Measurements from ENCODE around the gene SKI. TPM values are rescaled to one million over a fixed set of nuclear protein-coding genes. Genes with fewer than 3 reads are reported as not detected.

SKI gene
- total and polyA plus RNA-seq, 2 of the 4 experiments (the other 2 are of a cell fraction): 2.3 to 20.1 TPM

DNA sequence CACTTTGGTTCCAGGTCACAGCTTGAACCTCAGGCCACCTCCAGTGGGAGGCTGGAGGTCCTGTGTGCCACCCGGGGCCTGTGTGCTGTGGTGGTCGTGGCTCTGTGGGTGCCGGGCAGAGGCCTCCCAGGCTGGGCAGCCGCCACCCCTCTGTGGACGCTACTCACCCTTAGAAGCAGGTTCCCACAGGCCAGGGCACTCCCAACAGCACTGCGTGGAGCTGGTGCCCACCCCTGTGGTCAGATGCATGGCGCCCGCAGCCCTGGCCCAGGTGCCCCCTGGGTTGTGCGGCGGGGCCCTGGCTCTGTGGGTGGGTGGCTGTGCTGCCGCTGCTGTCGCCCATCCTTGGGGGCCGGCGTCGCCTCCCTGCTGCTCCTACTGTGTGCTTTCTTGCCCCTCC is 39.7 kb downstream of the SKI start:
- Histone ChIP-seq H3K27me3 (ENCODE audit: control insufficient read depth, insufficient read depth, low read length) (no peaks in the 10 kb centered on the region), H3K14ac (replicated peaks; ENCODE audit: low read depth, low read length) (no peak overlapping the region), H2BK5ac (ENCODE audit: low read depth, low read length, poor library complexity, severe bottlenecking) (no peak overlapping the region), H3K27ac (ENCODE audit: insufficient read depth, low read length) (no peak overlapping the region), H3K4me1 (ENCODE audit: control insufficient read depth, insufficient read depth, low read length) (peaks cover 26% of the 10 kb centered on the region), H3K79me1 (ENCODE audit: low read depth in 1 of 2, low read length in 2 of 2) (peaks cover 0 to 72% of the 10 kb centered on the region in 2 experiments; a peak in 2 of 4 replicates), H2BK120ac (ENCODE audit: low read depth, low read length) (no peak overlapping the region), H3K36me3 (ENCODE audit: control insufficient read depth, insufficient read depth, low read length) (no peaks in the 10 kb centered on the region), H2BK20ac (ENCODE audit: low read depth, low read length) (no peak overlapping the region), H3K9me1 (ENCODE audit: insufficient read depth, low read length) (peaks cover 39% of the 10 kb centered on the region), H3K4me3 (ENCODE audit: insufficient read depth, low read depth, low read length) (no peak overlapping the region), H3K4me2 (ENCODE audit: low read depth, low read length) (no peak overlapping the region), H2BK15ac (ENCODE audit: low read depth, low read length) (no peak overlapping the region), H2AFZ (replicated peaks; ENCODE audit: low read length, poor library complexity) (no peak overlapping the region), H3K18ac (ENCODE audit: low read depth, low read length) (no peak overlapping the region), H3K56ac (ENCODE audit: extremely low read depth, insufficient read depth, low read length) (no peak overlapping the region), H4K20me1 (ENCODE audit: insufficient read depth, low read length) (peaks cover 98% of the 10 kb centered on the region), H2AK9ac (replicated peaks; ENCODE audit: low read depth, low read length, poor library complexity) (no peak overlapping the region), H2AK5ac (ENCODE audit: low read depth, low read length) (no peak overlapping the region), H3K4ac (ENCODE audit: low read depth, low read length) (no peak overlapping the region), H3K23ac (ENCODE audit: low read depth, low read length) (no peak overlapping the region; the same call in 1 of the 2 replicates), H4K5ac (ENCODE audit: low read depth, low read length) (no peak overlapping the region), H3K9ac (ENCODE audit: low read depth, low read length) (no peak overlapping the region), H4K8ac (ENCODE audit: low read depth in 2 of 2, low read length in 2 of 2) (no peak overlapping the region), H3K9me3 (ENCODE audit: control insufficient read depth, insufficient read depth, low read length) (no peaks in the 10 kb centered on the region), H4K91ac (ENCODE audit: insufficient read depth, low read depth, low read length) (no peak overlapping the region)
- 100% methylated on average over 2 of the region's 15 CpGs; no CpG with 5 or more reads in 1 of the 2 experiments for WGBS, 2 experiments (ENCODE audit: extremely low coverage in 2 of 2, insufficient read length in 1 of 2)
- dilution Hi-C loops (cut with HindIII; ENCODE audit: low sequenced_read_pairs, unreplicated experiment): no loop called here
- BruUV-seq (replicated peaks): no TSS peak
- intact Hi-C loops (cut with micrococcal nuclease): no loop called here
- TF ChIP-seq RAD21 (IDR thresholded peaks at IDR 0.05; ENCODE audit: low read length) (no peak), MAZ (IDR thresholded peaks at IDR 0.05; ENCODE audit: borderline replicate concordance, low read depth, low read length) (no peak), MAFK (IDR thresholded peaks at IDR 0.05; ENCODE audit: low read depth, low read length) (no peak), BHLHE40 (IDR thresholded peaks at IDR 0.05; ENCODE audit: low read depth, low read length) (no peak), RCOR1 (IDR thresholded peaks at IDR 0.05; ENCODE audit: insufficient replicate concordance, low read length) (no peak)
- DNase-seq (no peak), ATAC-seq (ENCODE audit: low read depth) (no peak)
- in situ Hi-C loops (cut with MboI; ENCODE audit: low sequenced_read_pairs): no loop called here
- POLR2A ChIA-PET (ENCODE audit: unreplicated experiment): no interaction called here
- CTCF ChIA-PET: no interaction called here
